Adrenal gland (tissue), 12 donors: Measurements from ENCODE around the gene ARHGAP10. TPM values are rescaled to one million over a fixed set of nuclear protein-coding genes. Genes with fewer than 3 reads are reported as not detected.

Experiments used
- DNase-seq, 7 donors: peaks; one replicate each; pipeline ENCODE4 v3.0.0-alpha.2; 2019 to 2020
- H3K27ac ChIP-seq, 5 donors: fragments of 200-600 bp; sonication (generic) in 4 of 5; 1 replicate in 3 of 5; 2 replicates in 2 of 5; pipeline versions ENCODE4 v1.5.1 to v1.8.0; 2016 to 2020; ENCODE audit warnings: mild to moderate bottlenecking in 1 of 5
- H3K27me3 ChIP-seq: fragments of 200-600 bp; 2 replicates; pipeline ENCODE4 v1.8.0; 2021
- H3K36me3 ChIP-seq, 2 donors: fragments of 200-600 bp; replicated peaks in 1 of 2; 1 replicate in 1 of 2; 2 replicates in 1 of 2; pipeline versions ENCODE4 v1.5.1 to v1.8.0; 2018 to 2022
- H3K4me1 ChIP-seq, 2 donors: fragments of 200-600 bp; replicated peaks in 1 of 2; 1 replicate in 1 of 2; 2 replicates in 1 of 2; pipeline versions ENCODE4 v1.5.1 to v1.8.0; 2018 to 2021
- H3K4me3 ChIP-seq, 4 donors: fragments of 200-600 bp; sonication (generic) in 3 of 4; one replicate each; pipeline ENCODE4 v1.5.1; 2016 to 2018
- H3K9me3 ChIP-seq, 3 donors: fragments of 200-600 bp; sonication (generic) in 1 of 3; replicated peaks in 1 of 3; 1 replicate in 2 of 3; 2 replicates in 1 of 3; pipeline versions ENCODE4 v1.5.1 to v1.8.0; 2016 to 2021
- POLR2A ChIP-seq, 2 donors: fragments of 450-650 bp; IDR thresholded peaks; one replicate each; pipeline ENCODE4 v1.6.1; 2017; ENCODE audit warnings: antibody characterized with exemption in 2 of 2, mild to moderate bottlenecking in 2 of 2, moderate library complexity in 1 of 2
- WGBS, 4 donors: extraction: QIAGEN DNeasy Blood & Tissue Kit in 2 of 4; methylation state at CpG; one replicate each; pipeline versions ENCODE4 v1.1.5 to v1.1.7; 2013 to 2017; 5-methylcytosine and 5-hydroxymethylcytosine counted together
- intact Hi-C, 2 donors: fragments of 100-400 bp; cut with DNase I; formaldehyde crosslinking; loops; one replicate each; pipeline versions ENCODE4 v1.14.1 to v1.15.0; 2022 to 2023
- polyA plus RNA-seq, 3 donors: library from polyadenylated mRNA; stranded (reverse); fragments of 200-250 nt in 2 of 3; fragments of 350-450 nt in 1 of 3; fragmentation: Illumina TruSeq in 1 of 3; extraction: RNeasy Lipid Tissue Mini Kit (QIAGEN cat#74804) in 1 of 3; gene quantifications; one replicate each; pipeline ENCODE4 v1.2.3, GENCODE V29; 2013 to 2014
- total RNA-seq, 9 donors: library from RNA; depleted of rRNA in 4 of 9; stranded (reverse); fragments of >200 nt in 4 of 9; fragments of 120-200 nt in 1 of 9; fragmentation: NEBNext Ultra II Directional in 1 of 9; extraction: Animal tissue kit (Norgen Biotek cat#: 25700) in 1 of 9; gene quantifications; one replicate each; pipeline versions ENCODE4 v1.1.0 to v1.2.4, GENCODE V29; 2013 to 2023
- TF ChIP-seq, protein P1 (sequence below), 6 experiments: fragments of 450-650 bp in 4 of 6; fragments of 200-600 bp in 2 of 6; sonication (generic) in 1 of 6; IDR thresholded peaks; 1 replicate in 5 of 6; 2 replicates in 1 of 6; pipeline versions ENCODE4 v1.5.1 to v1.8.0; 2016 to 2021; ENCODE audit warnings: antibody characterized with exemption in 6 of 6, mild to moderate bottlenecking in 2 of 6, moderate library complexity in 1 of 6
- donor health status: healthy with polysubstance abuse.
- donor health status: Bipolar disorder and iron deficiency.
- donor health status: DM: yes; HTN: yes; CAD: no.
- donor health status: DM: no; HTN: no; CAD: no.
- donor health status: DM: no; HTN: no; CAD: no.
- donor health status: DM: yes; HTN: yes; CAD: no.

Gene ARHGAP10
- total and polyA plus RNA-seq, 12 donors = 7.0 to 40.8 (median 22.1) TPM

DNA sequence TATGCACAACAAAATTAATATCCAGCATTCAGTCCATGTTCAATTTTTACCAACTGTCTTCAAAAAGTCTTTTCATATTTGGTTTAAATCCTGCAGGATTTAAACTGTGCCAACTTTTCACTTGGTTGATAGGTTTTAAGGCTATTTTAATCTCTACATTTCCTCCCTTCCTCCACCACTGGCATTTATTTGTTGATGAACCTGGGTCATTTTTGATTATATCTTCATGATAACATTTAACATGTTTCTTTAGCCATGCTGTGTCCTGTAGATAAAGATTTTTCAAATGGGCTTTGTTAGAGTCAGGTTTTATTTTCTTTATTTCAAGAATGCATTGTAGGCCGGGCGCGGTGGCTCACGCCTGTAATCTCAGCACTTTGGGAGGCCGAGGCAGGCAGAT, 216.4 kb downstream of the ARHGAP10 start:
- Histone ChIP-seq H3K36me3 (no peaks in the 10 kb centered on the region), H3K4me3 (no peak overlapping the region), H3K9me3 (no peaks in the 10 kb centered on the region), H3K4me1 (no peaks in the 10 kb centered on the region), H3K27me3 (no peaks in the 10 kb centered on the region), H3K27ac (no peak overlapping the region)
- intact Hi-C loops = no loop called here
- no peak for DNase-seq
- no peak for TF ChIP-seq POLR2A (IDR thresholded peaks at IDR 0.05)
- TF ChIP-seq, protein P1, sequence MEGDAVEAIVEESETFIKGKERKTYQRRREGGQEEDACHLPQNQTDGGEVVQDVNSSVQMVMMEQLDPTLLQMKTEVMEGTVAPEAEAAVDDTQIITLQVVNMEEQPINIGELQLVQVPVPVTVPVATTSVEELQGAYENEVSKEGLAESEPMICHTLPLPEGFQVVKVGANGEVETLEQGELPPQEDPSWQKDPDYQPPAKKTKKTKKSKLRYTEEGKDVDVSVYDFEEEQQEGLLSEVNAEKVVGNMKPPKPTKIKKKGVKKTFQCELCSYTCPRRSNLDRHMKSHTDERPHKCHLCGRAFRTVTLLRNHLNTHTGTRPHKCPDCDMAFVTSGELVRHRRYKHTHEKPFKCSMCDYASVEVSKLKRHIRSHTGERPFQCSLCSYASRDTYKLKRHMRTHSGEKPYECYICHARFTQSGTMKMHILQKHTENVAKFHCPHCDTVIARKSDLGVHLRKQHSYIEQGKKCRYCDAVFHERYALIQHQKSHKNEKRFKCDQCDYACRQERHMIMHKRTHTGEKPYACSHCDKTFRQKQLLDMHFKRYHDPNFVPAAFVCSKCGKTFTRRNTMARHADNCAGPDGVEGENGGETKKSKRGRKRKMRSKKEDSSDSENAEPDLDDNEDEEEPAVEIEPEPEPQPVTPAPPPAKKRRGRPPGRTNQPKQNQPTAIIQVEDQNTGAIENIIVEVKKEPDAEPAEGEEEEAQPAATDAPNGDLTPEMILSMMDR (IDR thresholded peaks at IDR 0.05) = no peak
- 88 to 91% (median 89%) methylated on average over 5 of the region's 5 CpGs for WGBS, 4 donors

DNA sequence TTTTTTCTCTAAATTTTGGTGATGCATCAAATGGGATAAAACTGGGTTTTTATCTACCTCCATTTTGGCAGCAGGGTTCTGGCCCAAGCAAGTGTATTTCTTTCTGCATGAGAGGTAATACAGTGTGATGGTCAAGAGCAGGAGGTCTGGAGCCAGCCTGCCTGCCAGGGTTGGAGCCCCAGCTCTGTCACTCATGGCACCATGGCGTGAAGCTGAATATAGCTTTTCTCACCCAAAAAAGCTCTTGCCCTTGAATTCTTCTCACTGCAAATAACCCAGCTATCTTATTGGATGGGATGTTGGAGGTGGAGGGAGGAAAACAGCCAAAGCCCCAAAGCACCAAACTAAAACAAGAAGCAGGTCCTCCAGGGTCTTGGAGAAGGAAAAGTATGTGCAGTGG, 218.4 kb downstream of the ARHGAP10 start:
- Histone ChIP-seq H3K9me3 (no peaks in the 10 kb centered on the region), H3K4me1 (no peaks in the 10 kb centered on the region), H3K27me3 (no peaks in the 10 kb centered on the region), H3K4me3 (no peak overlapping the region), H3K36me3 (no peaks in the 10 kb centered on the region), H3K27ac (no peak overlapping the region)
- WGBS, 4 donors = 93 to 100% (median 100%) methylated on average over 1 of the region's 1 CpG
- no peak for DNase-seq
- TF ChIP-seq, protein P1 (IDR thresholded peaks at IDR 0.05) = no peak
- no peak for TF ChIP-seq POLR2A (IDR thresholded peaks at IDR 0.05)
- intact Hi-C loops = no loop called here

DNA sequence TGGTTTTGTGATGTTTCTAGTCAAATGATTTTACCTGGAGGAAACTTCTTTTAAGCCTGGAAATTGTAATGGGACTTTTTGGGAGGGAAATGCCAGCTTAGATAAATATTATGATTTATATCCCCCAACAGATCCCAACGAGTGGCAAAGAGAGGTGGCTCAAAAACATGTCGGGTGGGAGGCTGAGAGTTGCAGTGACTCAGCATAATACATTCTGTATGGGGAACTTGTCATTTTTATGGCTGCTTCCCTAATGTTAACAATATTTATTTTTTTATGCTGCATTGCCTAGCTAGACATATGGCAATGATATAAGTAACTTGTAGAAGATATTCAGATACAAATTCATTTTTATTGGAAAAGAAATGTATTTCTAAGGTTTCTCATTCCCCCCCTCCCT, 219.0 kb downstream of the ARHGAP10 start:
- WGBS, 4 donors = 57 to 76% (median 70%) methylated on average over 2 of the region's 2 CpGs
- Histone ChIP-seq H3K27ac (no peak overlapping the region), H3K4me3 (no peak overlapping the region), H3K9me3 (no peaks in the 10 kb centered on the region), H3K36me3 (no peaks in the 10 kb centered on the region), H3K4me1 (no peaks in the 10 kb centered on the region), H3K27me3 (no peaks in the 10 kb centered on the region)
- intact Hi-C loops = no loop called here
- TF ChIP-seq, protein P1 (IDR thresholded peaks at IDR 0.05) = no peak
- TF ChIP-seq POLR2A (IDR thresholded peaks at IDR 0.05) = no peak
- DNase-seq = no peak

DNA sequence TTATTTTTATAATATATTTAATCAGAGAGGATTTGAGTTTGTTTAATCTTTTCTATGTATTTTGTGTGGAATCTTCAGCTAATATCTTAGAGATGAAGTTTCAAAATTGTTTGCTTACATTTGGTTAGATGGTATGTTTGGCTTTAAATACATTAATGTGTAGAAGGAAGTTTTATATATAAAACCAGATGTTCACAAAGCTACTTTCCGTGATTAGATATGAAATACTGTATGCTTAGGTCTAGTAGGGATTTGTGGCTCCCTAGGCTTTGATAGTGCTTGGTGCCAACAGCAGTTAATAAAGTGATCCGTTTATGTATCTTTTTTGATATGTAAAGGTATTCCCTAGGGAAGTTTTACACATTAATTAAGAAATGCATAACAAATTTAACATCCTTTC, 223.0 kb downstream of the ARHGAP10 start:
- 91 to 97% (median 95%) methylated on average over 2 of the region's 2 CpGs for WGBS, 4 donors
- intact Hi-C loops = no loop called here
- H3K27me3 ChIP-seq = no peaks in the 10 kb centered on the region
- H3K4me3 ChIP-seq = no peak overlapping the region
- H3K27ac ChIP-seq = no peak overlapping the region
- H3K4me1 ChIP-seq = peaks cover 0 to 10% of the 10 kb centered on the region in 2 donors
- DNase-seq = no peak
- TF ChIP-seq POLR2A (IDR thresholded peaks at IDR 0.05) = no peak
- TF ChIP-seq, protein P1 (IDR thresholded peaks at IDR 0.05) = no peak
- no peaks in the 10 kb centered on the region for H3K9me3 ChIP-seq
- no peaks in the 10 kb centered on the region for H3K36me3 ChIP-seq
